Astrocyte (in vitro differentiated cells and primary cell): ENCODE measurements around the gene HSPA4. TPM values are rescaled to one million over a fixed set of nuclear protein-coding genes. Genes with fewer than 3 reads are reported as not detected.
"Not testable (repeated sequence)": the region's sequence is repeated elsewhere in the genome, so short reads cannot be mapped to it uniquely, and the experiment has no call there.

Experiments used
- DNase-seq: peaks from one replicate; pipeline ENCODE4 v3.0.0-alpha.2; 2010; ENCODE audit warnings: low read depth
- FAIRE-seq: peaks from 2 replicates; lab custom pipeline; 2011; peaks lifted over from hg19 to GRCh38; lab: Jason Lieb, UNC
- H2AFZ ChIP-seq: 2 replicates; pipeline ENCODE4 v1.6.0; 2012; ENCODE audit warnings: low read depth, low read length, inconsistent platforms
- H3K27ac ChIP-seq: 2 replicates; pipeline ENCODE4 v1.5.1; 2011; ENCODE audit warnings: low read depth, low read length, inconsistent platforms
- H3K27me3 ChIP-seq: 2 replicates; pipeline ENCODE4 v1.6.0; 2011; ENCODE audit warnings: low read length, inconsistent platforms; ENCODE audit not compliant: insufficient read depth
- H3K36me3 ChIP-seq: 2 replicates; pipeline ENCODE4 v1.5.1; 2011; ENCODE audit warnings: low read length, inconsistent platforms; ENCODE audit not compliant: insufficient read depth
- H3K4me1 ChIP-seq: 2 replicates; pipeline ENCODE4 v1.5.1; 2011; ENCODE audit warnings: low read length, inconsistent platforms; ENCODE audit not compliant: insufficient read depth
- H3K4me2 ChIP-seq: 2 replicates; pipeline ENCODE4 v1.6.0; 2012; ENCODE audit warnings: low read length, inconsistent platforms
- H3K4me3 ChIP-seq: 2 replicates; pipeline ENCODE4 v1.5.1; 2011; ENCODE audit warnings: low read depth, mild to moderate bottlenecking, low read length, inconsistent platforms; ENCODE audit not compliant: insufficient read depth
- H3K79me2 ChIP-seq: 2 replicates; pipeline ENCODE4 v1.6.0; 2012; ENCODE audit warnings: mild to moderate bottlenecking, low read length, inconsistent platforms; ENCODE audit not compliant: insufficient read depth
- H3K9ac ChIP-seq: 2 replicates; pipeline ENCODE4 v1.6.0; 2012; ENCODE audit warnings: mild to moderate bottlenecking, low read length, inconsistent platforms
- H3K9me3 ChIP-seq: 2 replicates; pipeline ENCODE4 v1.5.1; 2012; ENCODE audit warnings: low read depth, mild to moderate bottlenecking, low read length, inconsistent platforms; ENCODE audit not compliant: insufficient read depth
- H4K20me1 ChIP-seq: 2 replicates; pipeline ENCODE4 v1.6.0; 2012; ENCODE audit warnings: low read length, inconsistent platforms; ENCODE audit not compliant: insufficient read depth
- H3K27ac Mint-ChIP-seq: one replicate; pipeline ENCODE4 v1.8.0; 2021; ENCODE audit warnings: mild to moderate bottlenecking, mixed read lengths; ENCODE audit not compliant: unreplicated experiment
- H3K27me3 Mint-ChIP-seq: one replicate; pipeline ENCODE4 v1.8.0; 2021; ENCODE audit warnings: low read depth, mixed read lengths; ENCODE audit not compliant: unreplicated experiment
- H3K36me3 Mint-ChIP-seq: one replicate; pipeline ENCODE4 v1.8.0; 2021; ENCODE audit warnings: low read depth, mixed read lengths; ENCODE audit not compliant: unreplicated experiment
- H3K4me1 Mint-ChIP-seq: one replicate; pipeline ENCODE4 v1.8.0; 2021; ENCODE audit warnings: low read depth, mixed read lengths; ENCODE audit not compliant: unreplicated experiment
- H3K4me3 Mint-ChIP-seq: one replicate; pipeline ENCODE4 v1.8.0; 2021; ENCODE audit warnings: mild to moderate bottlenecking, moderate library complexity, mixed read lengths; ENCODE audit not compliant: unreplicated experiment
- H3K9me3 Mint-ChIP-seq: one replicate; pipeline ENCODE4 v1.8.0; 2021; ENCODE audit warnings: mild to moderate bottlenecking, mixed read lengths; ENCODE audit not compliant: unreplicated experiment
- EZH2 ChIP-seq: IDR thresholded peaks from 2 replicates; pipeline ENCODE4 v1.6.1; 2012; ENCODE audit warnings: mild to moderate bottlenecking, low read length, inconsistent platforms; ENCODE audit not compliant: insufficient read depth
- total RNA-seq: library from RNA; stranded (reverse); gene quantifications from 2 replicates; pipeline ENCODE4 v1.2.1, GENCODE V29; 2021
- TF ChIP-seq, protein P1 (sequence below): IDR thresholded peaks from 2 replicates; pipeline ENCODE4 v1.5.1; 2011; ENCODE audit warnings: low read depth, mild to moderate bottlenecking, inconsistent platforms, low read length, moderate library complexity; ENCODE audit not compliant: insufficient read depth

Gene HSPA4
- total RNA-seq, 1 donor from 2014 or later = 210 TPM

DNA sequence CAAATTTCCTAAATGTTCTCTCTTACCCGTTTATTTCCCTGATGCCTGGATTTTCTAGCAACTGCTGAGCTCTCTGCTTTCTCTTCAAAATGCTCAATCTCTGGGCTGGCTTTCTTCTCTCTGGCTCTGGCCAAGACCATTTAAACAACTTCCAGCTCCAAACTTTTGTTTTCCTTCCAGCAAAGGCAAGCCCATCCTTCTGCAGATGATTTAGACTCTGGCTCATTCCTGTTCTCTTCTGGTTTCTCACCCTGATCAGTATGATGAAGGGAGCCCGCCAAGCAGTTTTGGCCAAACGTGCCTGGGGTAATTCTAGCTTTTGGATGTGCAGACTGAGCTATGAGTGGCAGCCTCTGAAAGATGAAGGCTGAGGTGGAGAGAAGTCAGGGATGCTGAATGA lies 78.1 kb downstream of the HSPA4 start:
- no peaks in the 10 kb centered on the region for H3K36me3 ChIP-seq
- H3K4me1 Mint-ChIP-seq = no peaks in the 10 kb centered on the region
- FAIRE-seq = no peak
- no peak overlapping the region for H3K4me3 ChIP-seq
- H3K27ac ChIP-seq = no peak overlapping the region
- H3K4me1 ChIP-seq = no peaks in the 10 kb centered on the region
- no peak overlapping the region for H3K4me3 Mint-ChIP-seq
- H3K9me3 Mint-ChIP-seq = peaks cover 10% of the 10 kb centered on the region
- H3K27ac Mint-ChIP-seq = no peak overlapping the region
- H4K20me1 ChIP-seq = no peaks in the 10 kb centered on the region
- no peak overlapping the region for H3K9ac ChIP-seq
- no peaks in the 10 kb centered on the region for H3K9me3 ChIP-seq
- TF ChIP-seq EZH2 = no peak
- TF ChIP-seq, protein P1, sequence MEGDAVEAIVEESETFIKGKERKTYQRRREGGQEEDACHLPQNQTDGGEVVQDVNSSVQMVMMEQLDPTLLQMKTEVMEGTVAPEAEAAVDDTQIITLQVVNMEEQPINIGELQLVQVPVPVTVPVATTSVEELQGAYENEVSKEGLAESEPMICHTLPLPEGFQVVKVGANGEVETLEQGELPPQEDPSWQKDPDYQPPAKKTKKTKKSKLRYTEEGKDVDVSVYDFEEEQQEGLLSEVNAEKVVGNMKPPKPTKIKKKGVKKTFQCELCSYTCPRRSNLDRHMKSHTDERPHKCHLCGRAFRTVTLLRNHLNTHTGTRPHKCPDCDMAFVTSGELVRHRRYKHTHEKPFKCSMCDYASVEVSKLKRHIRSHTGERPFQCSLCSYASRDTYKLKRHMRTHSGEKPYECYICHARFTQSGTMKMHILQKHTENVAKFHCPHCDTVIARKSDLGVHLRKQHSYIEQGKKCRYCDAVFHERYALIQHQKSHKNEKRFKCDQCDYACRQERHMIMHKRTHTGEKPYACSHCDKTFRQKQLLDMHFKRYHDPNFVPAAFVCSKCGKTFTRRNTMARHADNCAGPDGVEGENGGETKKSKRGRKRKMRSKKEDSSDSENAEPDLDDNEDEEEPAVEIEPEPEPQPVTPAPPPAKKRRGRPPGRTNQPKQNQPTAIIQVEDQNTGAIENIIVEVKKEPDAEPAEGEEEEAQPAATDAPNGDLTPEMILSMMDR = no peak
- H3K27me3 Mint-ChIP-seq = peaks cover 25% of the 10 kb centered on the region
- no peak overlapping the region for H2AFZ ChIP-seq
- H3K4me2 ChIP-seq = no peak overlapping the region
- no peaks in the 10 kb centered on the region for H3K36me3 Mint-ChIP-seq
- H3K79me2 ChIP-seq = no peaks in the 10 kb centered on the region
- DNase-seq = no peak
- peaks cover 13% of the 10 kb centered on the region for H3K27me3 ChIP-seq

DNA sequence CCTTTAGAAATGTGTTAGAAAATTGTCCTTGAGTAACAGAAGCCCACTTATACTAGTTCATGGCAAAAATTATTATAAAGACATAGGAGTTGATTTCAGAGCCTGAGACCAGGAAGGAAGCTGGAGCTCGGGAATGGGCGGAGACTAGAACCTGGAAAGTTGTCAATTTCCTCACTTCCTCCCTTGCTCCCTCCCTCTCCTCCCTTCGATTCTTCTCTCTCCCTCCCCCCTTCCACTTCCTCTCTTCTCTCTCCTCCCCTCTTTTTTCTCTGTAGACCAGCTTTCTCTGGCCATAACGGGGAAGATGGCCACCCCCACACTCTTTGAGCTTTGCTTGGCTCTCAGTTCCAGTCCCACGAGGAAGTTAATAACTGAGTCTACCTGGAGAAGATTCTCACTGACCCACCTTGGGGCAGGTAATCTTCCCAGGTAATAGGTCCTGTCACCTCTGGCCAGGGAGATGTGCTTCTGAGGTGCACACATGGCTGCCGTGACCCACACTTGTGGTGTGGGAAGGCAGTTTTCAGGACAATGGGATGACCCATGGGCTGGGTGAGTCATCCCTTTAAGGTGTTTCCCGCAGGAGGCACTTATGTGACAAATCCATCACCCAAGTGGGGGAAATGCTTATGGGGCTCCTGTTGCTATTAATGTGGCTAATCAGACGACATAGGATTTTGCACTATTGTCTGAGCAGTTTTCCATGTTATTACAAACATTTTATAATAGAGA lies 78.7 kb downstream of the HSPA4 start:
- H4K20me1 ChIP-seq = no peaks in the 10 kb centered on the region
- Mint-ChIP-seq H3K27me3 (peaks cover 23% of the 10 kb centered on the region), H3K36me3 (no peaks in the 10 kb centered on the region), H3K4me3 (no peak overlapping the region), H3K9me3 (peaks cover 9% of the 10 kb centered on the region), H3K27ac (no peak overlapping the region), H3K4me1 (no peaks in the 10 kb centered on the region)
- H3K27ac ChIP-seq = no peak overlapping the region
- H3K4me1 ChIP-seq = no peaks in the 10 kb centered on the region
- no peak for DNase-seq
- no peak overlapping the region for H3K4me3 ChIP-seq
- peaks cover 13% of the 10 kb centered on the region for H3K27me3 ChIP-seq
- H3K79me2 ChIP-seq = no peaks in the 10 kb centered on the region
- TF ChIP-seq, protein P1 = no peak
- TF ChIP-seq EZH2 = no peak
- no peak overlapping the region for H3K4me2 ChIP-seq
- no peaks in the 10 kb centered on the region for H3K36me3 ChIP-seq
- H3K9ac ChIP-seq = no peak overlapping the region
- H2AFZ ChIP-seq = no peak overlapping the region
- H3K9me3 ChIP-seq = no peaks in the 10 kb centered on the region
- FAIRE-seq = no peak

DNA sequence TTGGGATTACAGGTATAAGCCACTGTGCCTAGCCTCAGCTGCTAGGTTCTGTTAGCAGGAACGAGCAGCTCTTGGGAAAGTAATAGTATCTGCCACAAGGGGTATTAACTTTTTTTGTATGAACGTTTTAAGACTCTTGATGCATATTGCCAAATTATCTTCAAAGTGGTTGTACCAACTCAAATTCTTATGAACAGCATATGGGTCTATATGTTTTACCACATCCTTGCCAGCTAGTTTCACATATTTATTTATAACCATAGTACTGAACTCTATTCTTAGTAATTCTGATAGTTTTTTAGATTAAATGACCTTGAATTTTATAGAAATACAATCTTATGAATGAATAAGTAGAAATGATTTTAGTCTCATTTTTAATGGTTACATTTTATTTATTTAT lies 80.9 kb downstream of the HSPA4 start:
- Mint-ChIP-seq H3K4me3 (no peak overlapping the region), H3K4me1 (no peaks in the 10 kb centered on the region), H3K9me3 (peaks cover 10% of the 10 kb centered on the region), H3K27me3 (peaks cover 16% of the 10 kb centered on the region), H3K36me3 (no peaks in the 10 kb centered on the region), H3K27ac (no peak overlapping the region)
- no peaks in the 10 kb centered on the region for H3K4me1 ChIP-seq
- no peaks in the 10 kb centered on the region for H3K36me3 ChIP-seq
- H2AFZ ChIP-seq = no peak overlapping the region
- DNase-seq (no peak), FAIRE-seq (no peak)
- no peak for TF ChIP-seq EZH2
- TF ChIP-seq, protein P1 = no peak
- H3K4me2 ChIP-seq = no peak overlapping the region
- no peak overlapping the region for H3K4me3 ChIP-seq
- H4K20me1 ChIP-seq = no peaks in the 10 kb centered on the region
- no peaks in the 10 kb centered on the region for H3K9me3 ChIP-seq
- H3K27me3 ChIP-seq = peaks cover 11% of the 10 kb centered on the region
- no peak overlapping the region for H3K9ac ChIP-seq
- H3K27ac ChIP-seq = no peak overlapping the region
- no peaks in the 10 kb centered on the region for H3K79me2 ChIP-seq

DNA sequence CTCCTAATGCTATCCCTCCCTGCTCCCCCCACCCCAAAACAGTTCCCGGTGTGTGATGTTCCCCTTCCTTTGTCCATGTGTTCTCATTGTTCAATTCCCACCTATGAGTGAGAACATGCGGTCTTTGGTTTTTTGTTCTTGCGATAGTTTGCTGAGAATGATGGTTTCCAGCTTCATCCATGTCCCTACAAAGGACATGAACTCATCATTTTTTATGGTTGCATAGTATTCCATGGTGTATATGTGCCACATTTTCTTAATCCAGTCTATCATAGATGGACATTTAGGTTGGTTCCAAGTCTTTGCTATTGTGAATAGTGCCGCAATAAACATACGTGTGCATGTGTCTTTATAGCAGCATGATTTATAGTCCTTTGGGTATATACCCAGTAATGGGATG lies 81.4 kb downstream of the HSPA4 start:
- H3K4me2 ChIP-seq, H3K4me3 ChIP-seq, H3K27ac Mint-ChIP-seq, H3K36me3 ChIP-seq, H2AFZ ChIP-seq, H3K4me1 Mint-ChIP-seq, H3K9me3 ChIP-seq, H4K20me1 ChIP-seq, H3K79me2 ChIP-seq, H3K27ac ChIP-seq, FAIRE-seq, H3K9ac ChIP-seq, H3K4me3 Mint-ChIP-seq, H3K4me1 ChIP-seq, H3K36me3 Mint-ChIP-seq, DNase-seq, H3K27me3 ChIP-seq: not testable (repeated sequence)
- Mint-ChIP-seq H3K9me3 (peaks cover 10% of the 10 kb centered on the region), H3K27me3 (peaks cover 12% of the 10 kb centered on the region)
